Panc1 (cell line): ENCODE results near the gene AOAH.

Experiments
- POLR2AphosphoS5 ChIP-seq: IDR thresholded peaks from 2 replicates; pipeline ENCODE4 v1.6.1; 2012; ENCODE audit warnings: mild to moderate bottlenecking, low read depth, low read length, moderate library complexity
- TF ChIP-seq, protein P1 (sequence below): fragments of 450-650 bp; IDR thresholded peaks from 2 replicates; pipeline ENCODE4 v1.5.1; 2017; ENCODE audit warnings: mild to moderate bottlenecking

DNA sequence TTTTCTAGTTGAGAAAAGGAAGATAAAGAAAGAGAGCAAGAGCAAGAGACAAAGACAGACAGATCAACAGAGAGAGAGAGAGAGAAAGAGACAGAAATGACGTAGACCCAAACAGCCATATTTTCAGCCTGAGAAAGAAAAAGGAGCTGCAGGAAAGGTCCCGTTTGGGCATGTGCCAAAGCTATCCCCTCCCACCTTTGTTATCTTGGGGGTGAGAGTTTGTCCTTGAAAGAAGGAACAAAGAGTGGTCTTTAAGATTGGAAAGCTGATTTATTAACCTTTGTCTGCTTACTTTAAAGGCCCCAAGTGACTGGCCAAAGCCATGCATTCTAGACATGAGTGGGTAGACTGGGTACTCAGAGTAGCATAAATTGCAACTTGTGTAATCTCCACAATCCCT, 98.2 kb downstream of the AOAH start:
- TF ChIP-seq, protein P1, sequence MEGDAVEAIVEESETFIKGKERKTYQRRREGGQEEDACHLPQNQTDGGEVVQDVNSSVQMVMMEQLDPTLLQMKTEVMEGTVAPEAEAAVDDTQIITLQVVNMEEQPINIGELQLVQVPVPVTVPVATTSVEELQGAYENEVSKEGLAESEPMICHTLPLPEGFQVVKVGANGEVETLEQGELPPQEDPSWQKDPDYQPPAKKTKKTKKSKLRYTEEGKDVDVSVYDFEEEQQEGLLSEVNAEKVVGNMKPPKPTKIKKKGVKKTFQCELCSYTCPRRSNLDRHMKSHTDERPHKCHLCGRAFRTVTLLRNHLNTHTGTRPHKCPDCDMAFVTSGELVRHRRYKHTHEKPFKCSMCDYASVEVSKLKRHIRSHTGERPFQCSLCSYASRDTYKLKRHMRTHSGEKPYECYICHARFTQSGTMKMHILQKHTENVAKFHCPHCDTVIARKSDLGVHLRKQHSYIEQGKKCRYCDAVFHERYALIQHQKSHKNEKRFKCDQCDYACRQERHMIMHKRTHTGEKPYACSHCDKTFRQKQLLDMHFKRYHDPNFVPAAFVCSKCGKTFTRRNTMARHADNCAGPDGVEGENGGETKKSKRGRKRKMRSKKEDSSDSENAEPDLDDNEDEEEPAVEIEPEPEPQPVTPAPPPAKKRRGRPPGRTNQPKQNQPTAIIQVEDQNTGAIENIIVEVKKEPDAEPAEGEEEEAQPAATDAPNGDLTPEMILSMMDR = no peak
- no peak for TF ChIP-seq POLR2AphosphoS5
